Loucy (cell line): Measurements from ENCODE around the gene SLC22A14.

ENCODE experiments used
- H2AFZ ChIP-seq: fragments of 200-600 bp; sonication (generic); 2 replicates; pipeline ENCODE4 v1.6.0; 2016; ENCODE audit warnings: antibody characterized with exemption, mild to moderate bottlenecking, low read length, moderate library complexity
- H3F3A ChIP-seq: fragments of 200-600 bp; 2 replicates; pipeline ENCODE4 v1.6.0; 2016; ENCODE audit warnings: antibody characterized with exemption, low read depth, mild to moderate bottlenecking
- H3K27me3 ChIP-seq: fragments of 200-600 bp; sonication (generic); 2 replicates; pipeline ENCODE4 v1.6.1; 2014; ENCODE audit warnings: low read length, mild to moderate bottlenecking; ENCODE audit not compliant: insufficient read depth, poor library complexity, severe bottlenecking
- H3K36me3 ChIP-seq: fragments of 200-600 bp; sonication (generic); 2 replicates; pipeline ENCODE4 v1.6.1; 2016; ENCODE audit warnings: low read length; ENCODE audit not compliant: insufficient read depth
- H3K4me1 ChIP-seq: fragments of 200-600 bp; sonication (generic); 2 replicates; pipeline ENCODE4 v1.5.1; 2014; ENCODE audit warnings: low read length, mild to moderate bottlenecking; ENCODE audit not compliant: insufficient read depth, poor library complexity, severe bottlenecking
- H3K4me2 ChIP-seq: fragments of 200-600 bp; sonication (generic); 2 replicates; pipeline ENCODE4 v1.6.0; 2014; ENCODE audit warnings: antibody characterized with exemption, low read length, low read depth, mild to moderate bottlenecking; ENCODE audit not compliant: poor library complexity, severe bottlenecking
- H3K4me3 ChIP-seq: fragments of 200-600 bp; sonication (generic); 2 replicates; pipeline ENCODE4 v1.5.1; 2014; ENCODE audit warnings: low read length, mild to moderate bottlenecking, mixed read lengths; ENCODE audit not compliant: poor library complexity, severe bottlenecking
- H3K79me2 ChIP-seq: fragments of 200-600 bp; sonication (generic); 2 replicates; pipeline ENCODE4 v1.6.1; 2014; ENCODE audit warnings: low read length; ENCODE audit not compliant: insufficient read depth
- H3K9ac ChIP-seq: fragments of 200-600 bp; sonication (generic); 2 replicates; pipeline ENCODE4 v1.6.0; 2014; ENCODE audit warnings: mild to moderate bottlenecking, low read depth, low read length, moderate library complexity; ENCODE audit not compliant: poor library complexity, severe bottlenecking
- H3K9me2 ChIP-seq: fragments of 200-600 bp; sonication (generic); replicated peaks from 2 replicates; pipeline ENCODE4 v1.6.1; 2016; ENCODE audit warnings: low read depth, low read length, mixed read lengths
- H3K9me3 ChIP-seq: fragments of 200-600 bp; sonication (generic); 2 replicates; pipeline ENCODE4 v1.6.1; 2014; ENCODE audit warnings: mild to moderate bottlenecking, antibody characterized with exemption, low read length, low read depth; ENCODE audit not compliant: insufficient read depth
- H4K20me1 ChIP-seq: fragments of 200-600 bp; sonication (generic); 2 replicates; pipeline ENCODE4 v1.6.0; 2014; ENCODE audit warnings: antibody characterized with exemption, low read length, mild to moderate bottlenecking; ENCODE audit not compliant: insufficient read depth, poor library complexity, severe bottlenecking
- CTCF ChIP-seq: fragments of 200-600 bp; sonication (generic); conservative IDR thresholded peaks from 2 replicates; pipeline ENCODE4 v1.5.1; 2014; ENCODE audit warnings: mild to moderate bottlenecking, antibody characterized with exemption, low read length
- EZH2phosphoT487 ChIP-seq: fragments of 200-600 bp; IDR thresholded peaks from 2 replicates; pipeline ENCODE4 v1.6.1; 2018; ENCODE audit warnings: antibody characterized with exemption, mild to moderate bottlenecking, moderate library complexity, borderline replicate concordance

Gene SLC22A14

GRCh38 chr3:38311941-38312340, 29.8 kb downstream of the SLC22A14 start:
- Histone ChIP-seq H3K4me3 (no peak overlapping the region), H2AFZ (no peak overlapping the region), H3K4me1 (peaks cover 3% of the 10 kb centered on the region), H3K79me2 (no peaks in the 10 kb centered on the region), H3F3A (no peaks in the 10 kb centered on the region), H3K9me3 (no peaks in the 10 kb centered on the region), H4K20me1 (no peaks in the 10 kb centered on the region), H3K9me2 (no peaks in the 10 kb centered on the region), H3K27me3 (no peaks in the 10 kb centered on the region), H3K9ac (no peak overlapping the region), H3K36me3 (no peaks in the 10 kb centered on the region), H3K4me2 (no peak overlapping the region)
- TF ChIP-seq EZH2phosphoT487 (no peak), CTCF (no peak)

GRCh38 chr3:38312356-38312755, 30.3 kb downstream of the SLC22A14 start:
- Histone ChIP-seq H3K4me1 (peaks cover 3% of the 10 kb centered on the region), H3K27me3 (no peaks in the 10 kb centered on the region), H3F3A (no peaks in the 10 kb centered on the region), H3K4me2 (no peak overlapping the region), H3K9ac (no peak overlapping the region), H3K36me3 (no peaks in the 10 kb centered on the region), H3K9me3 (no peaks in the 10 kb centered on the region), H2AFZ (no peak overlapping the region), H4K20me1 (no peaks in the 10 kb centered on the region), H3K9me2 (no peaks in the 10 kb centered on the region), H3K4me3 (no peak overlapping the region), H3K79me2 (no peaks in the 10 kb centered on the region)
- TF ChIP-seq EZH2phosphoT487: no peak

GRCh38 chr3:38313263-38313662, 31.2 kb downstream of the SLC22A14 start:
- no peak for TF ChIP-seq EZH2phosphoT487
- no peak for TF ChIP-seq CTCF
- no peaks in the 10 kb centered on the region for H3K27me3 ChIP-seq

GRCh38 chr3:38313695-38314094, 31.6 kb downstream of the SLC22A14 start:
- Histone ChIP-seq H3F3A (no peaks in the 10 kb centered on the region), H2AFZ (no peak overlapping the region), H3K27me3 (no peaks in the 10 kb centered on the region), H3K4me1 (peaks cover 3% of the 10 kb centered on the region), H3K79me2 (no peaks in the 10 kb centered on the region), H4K20me1 (no peaks in the 10 kb centered on the region), H3K9ac (no peak overlapping the region), H3K9me2 (no peaks in the 10 kb centered on the region), H3K36me3 (no peaks in the 10 kb centered on the region), H3K9me3 (no peaks in the 10 kb centered on the region), H3K4me2 (no peak overlapping the region), H3K4me3 (no peak overlapping the region)
- TF ChIP-seq EZH2phosphoT487 (no peak), CTCF (no peak)

More at GRCh38 chr3:38313263-38313662, 31.2 kb downstream of the SLC22A14 start:
- Histone ChIP-seq H3K4me3 (no peak overlapping the region), H3K9me2 (no peaks in the 10 kb centered on the region), H3K4me1 (peaks cover 3% of the 10 kb centered on the region), H3K9me3 (no peaks in the 10 kb centered on the region), H3K36me3 (no peaks in the 10 kb centered on the region), H3K9ac (no peak overlapping the region), H3K4me2 (no peak overlapping the region), H4K20me1 (no peaks in the 10 kb centered on the region), H3F3A (no peaks in the 10 kb centered on the region), H2AFZ (no peak overlapping the region), H3K79me2 (no peaks in the 10 kb centered on the region)
